ENCODE measurements around the gene DENND1A. TPM values are rescaled to one million over a fixed set of nuclear protein-coding genes. Genes with fewer than 3 reads are reported as not detected.

Gene DENND1A
- total and polyA plus RNA-seq, 2 of the 13 experiments (the other 11 are each of a cell fraction or from before 2014, with no cell fraction given), result 14.8 to 30.1 TPM

GRCh38 chr9:123360161-123361085 lies 569.5 kb downstream of the DENND1A start (continued):
- TF ChIP-seq JUND (CRISPR knock-in tag; IDR thresholded peaks at IDR 0.05) (0 out of 2 replicates have a peak, but pooled peaks have one; percentile 37), RNF2 (conservative IDR thresholded peaks at IDR 0.05; ENCODE audit: low read depth) (no peak), SP5 (CRISPR knock-in tag; IDR thresholded peaks at IDR 0.05; ENCODE audit: borderline replicate concordance, low read depth) (peak; percentile 97), ZSCAN21 (CRISPR knock-in tag; IDR thresholded peaks at IDR 0.05; ENCODE audit: borderline replicate concordance) (peak; percentile 31; the same call in 1 of the 2 replicates), RXRB (CRISPR knock-in tag; IDR thresholded peaks at IDR 0.05; ENCODE audit: borderline replicate concordance) (peak; percentile 85), U2AF2 (IDR thresholded peaks at IDR 0.05; ENCODE audit: low read depth, low read length) (0 out of 2 replicates have a peak, but pooled peaks have one; percentile 58), ZNF235 (CRISPR knock-in tag; IDR thresholded peaks at IDR 0.05; ENCODE audit: borderline replicate concordance) (no peak), SOX5 (CRISPR knock-in tag; IDR thresholded peaks at IDR 0.05; ENCODE audit: borderline replicate concordance) (peak; percentile 42; the same call in 1 of the 2 replicates), TBX2 (CRISPR knock-in tag; IDR thresholded peaks at IDR 0.05; ENCODE audit: borderline replicate concordance) (peak; percentile 60; the same call in 1 of the 2 replicates), MIXL1 (CRISPR knock-in tag; IDR thresholded peaks at IDR 0.05) (peak; percentile 29; the same call in 1 of the 2 replicates), SETDB1 (CRISPR knock-in tag; IDR thresholded peaks at IDR 0.05; ENCODE audit: borderline replicate concordance) (no peak), EEA1 (CRISPR knock-in tag; IDR thresholded peaks at IDR 0.05; ENCODE audit: borderline replicate concordance) (no peak), PREB (CRISPR knock-in tag; IDR thresholded peaks at IDR 0.05) (no peak), PHF21A (CRISPR knock-in tag; IDR thresholded peaks at IDR 0.05) (peak; percentile 56), FOXO4 (CRISPR knock-in tag; conservative IDR thresholded peaks at IDR 0.05) (no peak)
- TF ChIP-seq, protein P1, sequence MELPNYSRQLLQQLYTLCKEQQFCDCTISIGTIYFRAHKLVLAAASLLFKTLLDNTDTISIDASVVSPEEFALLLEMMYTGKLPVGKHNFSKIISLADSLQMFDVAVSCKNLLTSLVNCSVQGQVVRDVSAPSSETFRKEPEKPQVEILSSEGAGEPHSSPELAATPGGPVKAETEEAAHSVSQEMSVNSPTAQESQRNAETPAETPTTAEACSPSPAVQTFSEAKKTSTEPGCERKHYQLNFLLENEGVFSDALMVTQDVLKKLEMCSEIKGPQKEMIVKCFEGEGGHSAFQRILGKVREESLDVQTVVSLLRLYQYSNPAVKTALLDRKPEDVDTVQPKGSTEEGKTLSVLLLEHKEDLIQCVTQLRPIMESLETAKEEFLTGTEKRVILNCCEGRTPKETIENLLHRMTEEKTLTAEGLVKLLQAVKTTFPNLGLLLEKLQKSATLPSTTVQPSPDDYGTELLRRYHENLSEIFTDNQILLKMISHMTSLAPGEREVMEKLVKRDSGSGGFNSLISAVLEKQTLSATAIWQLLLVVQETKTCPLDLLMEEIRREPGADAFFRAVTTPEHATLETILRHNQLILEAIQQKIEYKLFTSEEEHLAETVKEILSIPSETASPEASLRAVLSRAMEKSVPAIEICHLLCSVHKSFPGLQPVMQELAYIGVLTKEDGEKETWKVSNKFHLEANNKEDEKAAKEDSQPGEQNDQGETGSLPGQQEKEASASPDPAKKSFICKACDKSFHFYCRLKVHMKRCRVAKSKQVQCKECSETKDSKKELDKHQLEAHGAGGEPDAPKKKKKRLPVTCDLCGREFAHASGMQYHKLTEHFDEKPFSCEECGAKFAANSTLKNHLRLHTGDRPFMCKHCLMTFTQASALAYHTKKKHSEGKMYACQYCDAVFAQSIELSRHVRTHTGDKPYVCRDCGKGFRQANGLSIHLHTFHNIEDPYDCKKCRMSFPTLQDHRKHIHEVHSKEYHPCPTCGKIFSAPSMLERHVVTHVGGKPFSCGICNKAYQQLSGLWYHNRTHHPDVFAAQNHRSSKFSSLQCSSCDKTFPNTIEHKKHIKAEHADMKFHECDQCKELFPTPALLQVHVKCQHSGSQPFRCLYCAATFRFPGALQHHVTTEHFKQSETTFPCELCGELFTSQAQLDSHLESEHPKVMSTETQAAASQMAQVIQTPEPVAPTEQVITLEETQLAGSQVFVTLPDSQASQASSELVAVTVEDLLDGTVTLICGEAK (IDR thresholded peaks at IDR 0.05), result no peak
- TF ChIP-seq, protein P1 (CRISPR knock-in tag; IDR thresholded peaks at IDR 0.05), result peak; percentile 35; the same call in 1 of the 2 replicates
